ENCODE data around the gene EGFLAM. TPM values are rescaled to one million over a fixed set of nuclear protein-coding genes. Genes with fewer than 3 reads are reported as not detected.

EGFLAM gene
- total and polyA plus RNA-seq, 2 experiments from 2014 or later, result 6.5 to 9.0 TPM

DNA sequence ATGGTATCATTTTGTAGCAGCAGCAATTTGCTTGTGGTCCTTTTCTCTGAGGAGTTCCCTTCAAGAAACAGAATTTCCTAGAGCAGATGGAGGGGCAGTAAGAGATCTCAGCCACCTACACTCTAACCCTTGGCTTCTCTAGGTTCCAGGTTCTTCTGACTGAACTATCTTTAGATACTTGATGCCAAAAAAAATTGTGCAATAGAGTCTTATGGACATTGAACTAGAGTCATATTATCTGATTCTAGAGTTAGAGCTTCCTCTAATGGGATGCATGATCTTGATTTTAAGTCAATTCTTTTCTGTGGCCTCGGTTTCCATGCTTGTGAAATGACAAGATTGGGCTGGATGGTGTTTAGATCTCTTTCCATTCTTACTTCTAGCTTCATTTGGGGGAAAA is 142.8 kb downstream of the EGFLAM start:
- Histone ChIP-seq H3K9me2 (replicated peaks; ENCODE audit: insufficient read depth) (no peaks in the 10 kb centered on the region), H3K36me3 (replicated peaks; ENCODE audit: insufficient read depth, low read depth) (no peaks in the 10 kb centered on the region), H4K20me1 (ENCODE audit: insufficient read depth, poor library complexity, severe bottlenecking) (no peaks in the 10 kb centered on the region), H2AFZ (no peak overlapping the region), H3K79me2 (no peaks in the 10 kb centered on the region), H3K4me3 (no peak overlapping the region), H3K4me2 (no peak overlapping the region), H3K27ac (no peak overlapping the region), H3K27me3 (peaks cover 5% of the 10 kb centered on the region), H3K9me3 (ENCODE audit: low read depth) (no peaks in the 10 kb centered on the region), H3K4me1 (ENCODE audit: insufficient read depth) (no peaks in the 10 kb centered on the region)
- TF ChIP-seq EZH2phosphoT487 (IDR thresholded peaks at IDR 0.05; ENCODE audit: low read depth, severe bottlenecking, unreplicated experiment) (no peak), EZH2 (IDR thresholded peaks at IDR 0.05; ENCODE audit: borderline replicate concordance) (no peak)
- TF ChIP-seq, protein P1, sequence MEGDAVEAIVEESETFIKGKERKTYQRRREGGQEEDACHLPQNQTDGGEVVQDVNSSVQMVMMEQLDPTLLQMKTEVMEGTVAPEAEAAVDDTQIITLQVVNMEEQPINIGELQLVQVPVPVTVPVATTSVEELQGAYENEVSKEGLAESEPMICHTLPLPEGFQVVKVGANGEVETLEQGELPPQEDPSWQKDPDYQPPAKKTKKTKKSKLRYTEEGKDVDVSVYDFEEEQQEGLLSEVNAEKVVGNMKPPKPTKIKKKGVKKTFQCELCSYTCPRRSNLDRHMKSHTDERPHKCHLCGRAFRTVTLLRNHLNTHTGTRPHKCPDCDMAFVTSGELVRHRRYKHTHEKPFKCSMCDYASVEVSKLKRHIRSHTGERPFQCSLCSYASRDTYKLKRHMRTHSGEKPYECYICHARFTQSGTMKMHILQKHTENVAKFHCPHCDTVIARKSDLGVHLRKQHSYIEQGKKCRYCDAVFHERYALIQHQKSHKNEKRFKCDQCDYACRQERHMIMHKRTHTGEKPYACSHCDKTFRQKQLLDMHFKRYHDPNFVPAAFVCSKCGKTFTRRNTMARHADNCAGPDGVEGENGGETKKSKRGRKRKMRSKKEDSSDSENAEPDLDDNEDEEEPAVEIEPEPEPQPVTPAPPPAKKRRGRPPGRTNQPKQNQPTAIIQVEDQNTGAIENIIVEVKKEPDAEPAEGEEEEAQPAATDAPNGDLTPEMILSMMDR (IDR thresholded peaks at IDR 0.05; ENCODE audit: poor library complexity), result no peak
- DNase-seq (ENCODE audit: low spot score), result no peak
- 85% methylated on average over 1 of the region's 1 CpG for WGBS (ENCODE audit: low lambda C conversion rate, missing lambda C conversion rate)

DNA sequence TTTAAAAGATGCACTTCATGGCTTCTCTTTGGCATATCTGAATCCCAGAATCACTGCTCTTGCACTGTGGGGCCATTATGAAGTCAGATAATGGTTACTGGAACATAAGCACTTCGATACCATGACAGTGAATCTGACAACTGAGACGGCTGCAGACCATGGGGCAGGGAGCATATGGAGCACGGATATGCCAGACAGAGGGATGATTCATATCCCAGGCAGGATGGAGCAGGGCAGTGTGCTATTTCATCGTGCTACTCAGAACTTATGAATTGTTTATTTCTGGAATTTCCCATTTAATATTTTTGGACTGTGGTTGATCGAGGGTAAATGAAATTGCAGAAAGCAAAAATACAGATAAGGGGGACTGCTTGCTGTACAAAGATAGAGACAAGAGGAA is 145.0 kb downstream of the EGFLAM start:
- Histone ChIP-seq H3K4me3 (no peak overlapping the region), H3K9me3 (ENCODE audit: low read depth) (no peaks in the 10 kb centered on the region), H3K27me3 (peaks cover 5% of the 10 kb centered on the region), H3K4me2 (no peak overlapping the region), H3K27ac (no peak overlapping the region), H3K79me2 (no peaks in the 10 kb centered on the region), H2AFZ (no peak overlapping the region), H3K36me3 (replicated peaks; ENCODE audit: insufficient read depth, low read depth) (no peaks in the 10 kb centered on the region), H3K9me2 (replicated peaks; ENCODE audit: insufficient read depth) (no peaks in the 10 kb centered on the region), H4K20me1 (ENCODE audit: insufficient read depth, poor library complexity, severe bottlenecking) (no peaks in the 10 kb centered on the region), H3K4me1 (ENCODE audit: insufficient read depth) (no peaks in the 10 kb centered on the region)
- DNase-seq (ENCODE audit: low spot score), result no peak
- 70% methylated on average over 5 of the region's 5 CpGs for WGBS (ENCODE audit: low lambda C conversion rate, missing lambda C conversion rate)
- TF ChIP-seq EZH2phosphoT487 (IDR thresholded peaks at IDR 0.05; ENCODE audit: low read depth, severe bottlenecking, unreplicated experiment), result no peak
- no peak for TF ChIP-seq EZH2 (IDR thresholded peaks at IDR 0.05; ENCODE audit: borderline replicate concordance)
- TF ChIP-seq, protein P1 (IDR thresholded peaks at IDR 0.05; ENCODE audit: poor library complexity), result no peak

DNA sequence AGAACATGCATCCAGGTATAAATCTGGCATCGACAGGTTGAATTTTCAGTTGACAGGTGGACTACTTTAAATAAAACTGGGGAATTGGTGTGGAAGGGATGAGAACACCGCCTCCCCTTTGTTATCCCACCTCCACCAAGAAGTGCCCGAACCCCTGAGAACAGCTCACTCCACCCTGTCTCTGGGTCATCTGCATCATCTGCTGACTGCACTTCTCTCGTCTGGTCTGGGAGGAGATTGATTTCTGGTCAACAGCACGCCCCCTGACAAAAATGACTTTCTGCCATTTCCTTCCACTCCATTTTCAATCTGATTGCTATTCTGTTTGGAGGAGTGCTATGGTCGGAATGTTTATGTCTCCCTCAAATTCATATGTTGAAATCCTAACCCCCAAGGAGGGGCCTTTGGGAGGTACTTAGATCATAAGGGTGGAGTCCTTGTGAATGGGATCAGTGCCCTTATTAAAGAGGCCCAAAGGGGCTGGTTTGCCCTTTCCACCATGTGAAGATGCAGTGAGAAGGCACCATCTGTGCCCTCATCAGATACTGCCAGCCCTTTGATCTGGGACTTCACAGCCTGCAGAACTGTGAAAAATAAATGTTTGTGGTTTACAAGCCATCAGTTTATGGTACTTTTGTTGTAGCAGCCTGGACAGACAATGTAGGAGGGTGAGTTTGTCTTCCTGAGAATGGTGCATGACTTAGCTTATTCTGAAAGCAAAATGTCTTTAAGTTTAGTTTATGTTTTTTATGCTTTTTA is 145.7 kb downstream of the EGFLAM start:
- Histone ChIP-seq H3K36me3 (replicated peaks; ENCODE audit: insufficient read depth, low read depth) (no peaks in the 10 kb centered on the region), H4K20me1 (ENCODE audit: insufficient read depth, poor library complexity, severe bottlenecking) (no peaks in the 10 kb centered on the region), H3K27ac (no peak overlapping the region), H3K9me2 (replicated peaks; ENCODE audit: insufficient read depth) (no peaks in the 10 kb centered on the region), H2AFZ (no peak overlapping the region), H3K79me2 (no peaks in the 10 kb centered on the region), H3K4me1 (ENCODE audit: insufficient read depth) (no peaks in the 10 kb centered on the region), H3K4me2 (no peak overlapping the region), H3K4me3 (no peak overlapping the region), H3K27me3 (peaks cover 5% of the 10 kb centered on the region), H3K9me3 (ENCODE audit: low read depth) (no peaks in the 10 kb centered on the region)
- TF ChIP-seq EZH2phosphoT487 (IDR thresholded peaks at IDR 0.05; ENCODE audit: low read depth, severe bottlenecking, unreplicated experiment), result no peak
- TF ChIP-seq, protein P1 (IDR thresholded peaks at IDR 0.05; ENCODE audit: poor library complexity), result no peak
- TF ChIP-seq EZH2 (IDR thresholded peaks at IDR 0.05; ENCODE audit: borderline replicate concordance), result no peak
- DNase-seq (ENCODE audit: low spot score), result no peak
- WGBS (ENCODE audit: low lambda C conversion rate, missing lambda C conversion rate), result 86% methylated on average over 6 of the region's 6 CpGs
